Embryonic facial prominence (tissue), 1 donor: ENCODE results near the gene AGBL4.
"Not testable (repeated sequence)": the region's sequence is repeated elsewhere in the genome, so short reads cannot be mapped to it uniquely, and the experiment has no call there.

Experiments used
- DNase-seq: peaks from one replicate; pipeline ENCODE4 v3.0.0-alpha.2; 2016; ENCODE audit errors: extremely low spot score

Gene AGBL4

GRCh38 chr1:50023292-50024159, at the start of gene AGBL4:
AGBL4 (minus strand) TSS chr1:50023954.
- no peak for DNase-seq

GRCh38 chr1:50066806-50067205, 43.1 kb upstream of the AGBL4 start:
- DNase-seq: no peak

DNA sequence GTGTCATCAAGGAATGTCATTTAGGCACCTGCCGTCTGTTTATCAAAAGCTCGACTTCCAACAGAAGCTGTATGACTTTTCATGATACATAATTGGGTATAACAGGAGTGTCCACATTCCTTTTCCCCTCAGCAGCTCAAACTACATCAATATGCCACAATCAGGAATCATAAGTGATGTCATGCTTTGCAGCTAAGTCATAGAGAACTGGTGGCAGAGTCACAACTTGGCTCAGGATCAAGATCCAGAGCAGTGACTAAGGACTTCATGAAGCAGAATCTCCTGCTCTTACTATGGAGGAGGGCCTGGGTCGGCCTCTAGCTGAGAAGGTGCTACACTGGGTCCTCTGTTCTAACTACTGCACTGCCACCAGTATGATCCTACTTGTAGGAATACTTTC, 36.5 kb upstream of the AGBL4 start:
- no peak for DNase-seq

DNA sequence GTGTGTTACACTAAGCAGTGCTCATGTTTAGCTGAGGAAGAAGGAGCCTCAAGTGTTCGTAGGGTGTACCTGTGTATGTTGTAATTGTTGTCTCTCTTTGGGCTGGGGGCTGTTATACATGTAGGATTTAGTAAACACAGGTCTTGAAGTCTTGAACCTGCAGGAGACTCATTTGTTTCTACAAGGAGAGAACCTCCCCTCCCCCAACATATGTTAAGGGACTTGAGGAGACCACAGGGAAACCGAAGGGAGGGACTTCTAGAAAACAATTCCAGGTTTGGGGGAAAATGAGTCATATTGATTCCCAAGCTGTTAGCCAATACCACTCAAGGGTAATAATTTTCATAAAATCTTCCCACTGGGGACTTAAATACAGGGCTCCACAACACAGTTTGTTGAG, 25.0 kb upstream of the AGBL4 start:
- no peak for DNase-seq

GRCh38 chr1:50047916-50048694, 24.4 kb upstream of the AGBL4 start:
- DNase-seq: no peak

DNA sequence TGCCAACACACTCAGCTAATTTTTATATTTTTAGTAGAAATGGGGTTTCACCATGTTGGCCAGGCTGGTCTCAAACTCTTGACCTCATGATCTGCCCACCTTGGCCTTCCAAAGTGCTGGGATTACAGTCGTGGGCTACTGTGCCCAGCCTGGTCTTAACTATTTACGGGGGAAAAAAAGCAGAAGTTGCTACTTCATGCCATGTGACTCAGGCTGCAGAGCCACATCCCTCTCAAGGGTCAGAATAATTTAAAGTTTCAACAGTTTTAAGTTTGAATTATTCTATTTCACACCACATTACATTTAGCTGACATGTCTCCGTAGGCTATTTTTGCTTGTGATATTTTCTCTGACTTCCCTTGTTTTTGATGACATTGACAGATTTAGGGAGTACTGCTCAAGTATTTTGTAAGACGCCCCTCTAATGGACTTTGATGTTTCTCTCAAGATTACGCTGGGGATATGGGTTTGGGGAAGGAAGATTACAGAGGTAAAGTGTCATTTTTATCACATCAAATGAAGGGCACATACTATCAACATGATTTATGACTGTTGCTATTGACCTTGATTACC, 14.6 kb upstream of the AGBL4 start:
- DNase-seq: no peak

- no peak for DNase-seq
These were observed 4.0 kb upstream of the AGBL4 start for GRCh38 chr1:50027794-50028193.

DNA sequence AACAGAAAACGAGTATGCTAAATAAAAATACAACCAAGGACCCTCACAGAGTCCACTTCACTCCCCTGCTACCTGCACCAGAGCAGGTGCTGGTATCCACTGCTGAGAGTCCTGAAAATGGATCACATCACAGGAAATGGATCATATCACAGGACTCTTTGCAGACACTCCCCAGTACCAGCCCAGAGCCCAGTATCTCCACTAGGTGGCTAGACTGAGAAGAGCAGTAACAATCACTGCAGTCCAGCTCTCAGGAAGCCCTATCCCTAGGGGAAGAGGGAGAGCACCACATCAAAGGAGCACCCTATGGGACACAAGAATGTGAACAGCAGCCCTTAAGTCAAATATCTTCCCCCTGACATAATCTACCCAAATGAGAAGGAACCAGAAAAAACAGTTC, 28.0 kb downstream of the AGBL4 start:
- no peak for DNase-seq

GRCh38 chr1:49971088-49971487, 52.7 kb downstream of the AGBL4 start:
- no peak for DNase-seq

GRCh38 chr1:49951385-49951784, 72.4 kb downstream of the AGBL4 start:
- DNase-seq: no peak

GRCh38 chr1:49915301-49915700, 108.5 kb downstream of the AGBL4 start:
- DNase-seq: not testable (repeated sequence)

DNA sequence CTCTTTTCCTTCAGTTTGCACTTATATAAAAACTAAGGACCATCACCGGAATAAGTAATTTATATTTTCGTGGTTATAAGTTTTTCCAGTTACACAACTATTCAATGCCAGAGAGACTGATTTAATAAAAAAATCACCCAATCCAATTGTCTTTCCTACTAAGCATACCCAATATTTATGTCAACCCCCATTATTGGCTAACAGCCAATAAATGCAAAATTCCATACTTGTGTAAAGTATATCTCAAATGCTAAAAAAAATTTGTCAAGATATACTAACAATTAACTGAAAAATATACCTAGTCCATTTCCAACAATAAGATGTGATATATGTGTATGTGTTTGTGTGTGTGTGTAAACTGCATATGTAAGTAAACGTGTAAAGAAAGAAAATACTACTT, 117.4 kb downstream of the AGBL4 start:
- no peak for DNase-seq

DNA sequence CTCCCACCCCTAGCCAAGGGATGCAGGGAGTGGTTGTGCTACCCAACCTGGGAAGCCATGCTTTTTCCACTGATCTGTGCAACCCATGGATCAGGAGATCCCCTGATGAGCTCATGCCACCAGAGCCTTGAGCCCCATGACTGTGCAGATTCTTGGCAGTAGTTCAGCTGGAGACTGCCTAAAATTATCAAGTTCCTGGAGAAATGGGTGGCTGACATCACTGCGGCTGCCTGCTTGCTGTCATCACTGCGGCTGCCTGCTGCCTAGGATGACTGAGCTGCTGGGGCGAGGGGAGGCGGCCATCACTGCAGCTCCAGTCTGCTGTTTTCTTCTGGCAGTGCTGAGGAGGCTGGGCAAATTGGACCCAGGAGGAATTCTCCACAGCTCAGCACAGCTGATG, 159.2 kb downstream of the AGBL4 start:
- DNase-seq: no peak

DNA sequence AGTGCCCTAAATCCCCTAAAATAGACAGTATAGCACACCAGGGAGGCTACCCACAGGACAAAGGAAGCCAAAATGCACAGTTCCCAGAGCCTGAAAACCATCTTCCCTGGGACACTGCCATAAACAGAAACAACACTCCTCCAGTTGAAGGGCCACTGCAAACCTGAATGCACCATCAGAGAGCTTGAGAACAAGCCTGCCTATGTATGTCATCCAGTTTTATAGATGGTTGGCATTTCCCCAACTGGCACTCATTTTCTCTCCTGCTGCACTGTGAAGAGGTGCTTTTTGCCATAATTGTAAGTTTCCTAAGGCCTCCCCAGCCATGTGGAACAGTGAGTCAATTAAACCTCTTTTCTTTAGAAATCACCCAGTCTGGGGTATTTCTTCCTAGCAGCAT, 169.0 kb downstream of the AGBL4 start:
- DNase-seq: no peak

DNA sequence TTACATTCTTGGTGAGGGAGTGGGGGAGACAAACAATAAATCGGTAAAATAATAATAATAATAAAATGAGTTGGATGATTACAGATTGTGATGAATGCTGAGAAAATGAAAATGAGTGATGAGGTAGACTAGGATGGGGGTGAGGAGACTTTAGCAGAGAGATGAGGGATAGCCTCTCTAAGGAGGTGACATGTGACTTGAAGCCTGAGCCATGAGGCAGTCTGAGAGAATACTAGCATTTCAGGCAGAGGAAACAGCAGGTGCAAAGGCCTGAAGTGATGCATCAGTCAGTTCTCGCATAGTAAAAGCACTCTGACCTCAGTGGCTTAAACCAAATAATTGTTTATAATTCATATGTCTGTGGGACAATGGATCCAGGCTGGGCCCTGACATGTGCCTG, 181.2 kb downstream of the AGBL4 start:
- no peak for DNase-seq

GRCh38 chr1:49841767-49842166, 182.0 kb downstream of the AGBL4 start:
- DNase-seq: no peak

GRCh38 chr1:49824261-49824660, 199.5 kb downstream of the AGBL4 start:
- no peak for DNase-seq

DNA sequence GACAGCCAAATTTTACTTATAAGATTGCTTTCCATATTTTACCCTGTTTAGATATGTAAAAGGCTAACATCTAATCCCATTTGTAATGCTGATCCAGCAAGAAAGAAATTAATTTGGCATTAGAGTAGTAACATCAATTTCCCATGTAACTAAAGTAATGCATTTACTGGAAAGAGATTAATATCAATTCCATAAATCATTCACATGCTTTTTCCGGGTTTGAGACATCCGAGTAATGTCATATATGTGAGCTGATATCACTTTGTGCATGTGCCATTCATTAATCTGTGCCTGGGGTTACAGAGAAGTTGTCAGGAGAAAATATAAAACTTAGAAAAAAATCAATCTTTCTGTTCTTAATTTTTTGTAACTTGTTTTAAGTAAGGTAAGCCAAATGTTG, 206.1 kb downstream of the AGBL4 start:
- DNase-seq: no peak

DNA sequence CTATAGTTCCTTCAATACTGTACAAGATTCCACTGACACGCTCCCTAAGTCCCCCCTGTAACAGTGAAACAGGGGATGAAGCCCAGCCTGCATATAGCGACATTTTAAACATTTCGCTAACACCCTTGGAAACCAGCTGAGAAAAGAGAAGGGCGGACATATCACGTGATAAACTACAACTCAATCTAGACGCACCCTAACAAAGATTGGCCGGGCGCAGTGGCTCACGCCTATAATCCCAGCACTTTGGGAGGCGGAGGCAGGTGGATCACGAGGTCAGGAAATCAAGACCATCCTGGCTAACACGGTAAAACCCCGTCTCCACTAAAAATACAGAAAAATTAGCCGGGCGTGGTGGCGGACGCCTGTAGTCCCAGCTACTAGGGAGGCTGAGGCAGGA, 236.7 kb downstream of the AGBL4 start:
- not testable (repeated sequence) for DNase-seq

DNA sequence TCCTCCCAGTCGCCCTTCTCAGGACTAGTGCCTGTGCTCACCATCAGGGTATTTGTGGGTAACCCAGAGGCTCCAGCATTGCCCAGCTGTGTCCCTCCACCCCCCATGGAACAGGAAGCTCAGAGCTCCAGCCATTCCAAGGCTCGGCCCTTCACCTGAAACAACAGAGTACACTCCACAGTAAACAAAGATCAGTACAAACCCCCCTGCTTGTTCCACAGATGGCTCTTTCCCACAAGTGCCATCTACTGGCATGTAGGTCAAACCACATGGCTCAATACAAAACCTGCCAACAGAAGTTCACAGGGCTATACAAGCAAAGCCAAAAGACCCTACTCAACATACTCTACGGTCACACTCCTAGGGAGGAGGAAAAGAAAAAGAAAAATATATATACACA, 258.7 kb downstream of the AGBL4 start:
- DNase-seq: no peak

DNA sequence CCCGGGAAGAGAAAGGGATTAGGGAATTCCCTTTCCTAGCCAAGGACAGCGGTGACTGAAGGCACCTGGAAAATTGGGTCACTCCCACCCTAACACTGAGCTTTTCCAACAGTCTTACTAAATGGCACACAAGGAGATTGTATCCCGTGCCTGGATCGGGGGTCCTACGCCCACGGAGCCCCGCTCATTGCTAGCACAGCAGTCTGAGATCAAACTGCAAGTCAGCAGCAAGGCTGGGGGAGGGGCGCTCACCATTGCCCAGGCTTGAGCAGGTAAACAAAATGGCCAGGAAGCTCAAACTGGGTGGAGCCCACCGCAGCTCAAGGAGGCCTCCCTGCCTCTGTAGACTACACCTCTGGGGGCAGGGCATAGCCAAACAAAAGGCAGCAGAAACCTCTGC, 285.6 kb downstream of the AGBL4 start:
- DNase-seq: not testable (repeated sequence)

- DNase-seq: no peak
These were observed 295.4 kb downstream of the AGBL4 start for GRCh38 chr1:49728377-49728776.

- DNase-seq: no peak
These were observed 300.1 kb downstream of the AGBL4 start for GRCh38 chr1:49723662-49724061.
